GM19438 (cell line): ENCODE measurements around the gene APOL6.

Experiments
- ATAC-seq: cut with Tn5 transposase; IDR thresholded peaks from one replicate; pipeline ENCODE4 v1.9.1; 2021; ENCODE audit warnings: low read depth; ENCODE audit not compliant: unreplicated experiment

APOL6 gene

GRCh38 chr22:35648066-35649025 lies at the start of gene APOL6:
Gene APOL6, plus strand, starts transcription at chr22:35648446. Its CDS starts 7,980 bp downstream, at chr22:35656426.
- peak; percentile 59 for ATAC-seq

DNA sequence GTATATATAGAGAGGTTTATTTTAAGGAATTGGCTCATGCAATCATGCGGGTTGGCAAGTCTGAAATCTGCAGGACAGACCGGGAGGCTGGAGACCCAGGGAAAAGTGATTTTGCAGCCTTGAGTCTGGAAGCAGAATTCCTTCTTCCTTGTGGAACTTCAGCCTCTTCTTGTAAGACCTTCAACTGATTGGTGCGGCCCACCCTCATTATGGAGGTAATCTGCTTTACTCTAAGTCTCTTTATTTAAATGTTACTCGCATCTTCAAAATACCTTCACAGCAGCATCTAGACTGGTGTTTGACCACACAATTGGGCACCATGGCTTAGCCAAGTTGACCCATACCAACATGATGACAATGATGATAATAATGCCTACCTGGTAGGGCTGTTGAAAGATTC lies 48.9 kb upstream of the APOL6 start:
- no peak for ATAC-seq

- no peak for ATAC-seq
These were observed 47.8 kb upstream of the APOL6 start for GRCh38 chr22:35600476-35600875.

DNA sequence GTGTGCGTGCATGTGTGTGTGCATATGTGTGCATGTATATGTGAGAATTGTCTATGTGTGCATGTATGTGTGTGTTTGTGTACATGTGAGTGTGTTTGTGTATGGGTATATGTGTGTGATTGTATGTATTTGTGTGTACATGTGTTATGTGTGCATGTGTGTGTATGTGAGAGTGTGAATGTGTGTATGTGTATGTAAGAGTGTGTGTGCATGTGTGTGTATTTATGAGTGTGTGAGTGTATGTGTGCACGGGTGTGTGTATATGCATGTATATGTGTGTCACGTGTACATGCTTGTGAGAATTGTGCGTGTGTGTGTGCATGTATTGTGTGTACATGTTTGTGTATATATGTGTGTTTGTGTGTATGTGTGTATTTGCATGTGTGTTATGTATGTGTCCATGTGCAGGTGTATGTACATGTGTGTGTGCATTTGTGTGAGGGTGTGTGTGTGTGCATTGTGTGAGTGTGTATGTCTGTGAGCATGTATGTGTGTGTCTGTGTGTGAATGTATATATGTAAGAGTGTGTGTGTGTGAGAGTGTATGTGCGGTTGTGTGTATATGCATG lies 47.1 kb upstream of the APOL6 start:
- ATAC-seq, result no peak

- no peak for ATAC-seq
These were observed 46.3 kb upstream of the APOL6 start for GRCh38 chr22:35601743-35602615.

GRCh38 chr22:35604621-35605368 lies 43.5 kb upstream of the APOL6 start:
- ATAC-seq, result no peak

- no peak for ATAC-seq
These were observed 42.9 kb upstream of the APOL6 start for GRCh38 chr22:35605369-35605680.

DNA sequence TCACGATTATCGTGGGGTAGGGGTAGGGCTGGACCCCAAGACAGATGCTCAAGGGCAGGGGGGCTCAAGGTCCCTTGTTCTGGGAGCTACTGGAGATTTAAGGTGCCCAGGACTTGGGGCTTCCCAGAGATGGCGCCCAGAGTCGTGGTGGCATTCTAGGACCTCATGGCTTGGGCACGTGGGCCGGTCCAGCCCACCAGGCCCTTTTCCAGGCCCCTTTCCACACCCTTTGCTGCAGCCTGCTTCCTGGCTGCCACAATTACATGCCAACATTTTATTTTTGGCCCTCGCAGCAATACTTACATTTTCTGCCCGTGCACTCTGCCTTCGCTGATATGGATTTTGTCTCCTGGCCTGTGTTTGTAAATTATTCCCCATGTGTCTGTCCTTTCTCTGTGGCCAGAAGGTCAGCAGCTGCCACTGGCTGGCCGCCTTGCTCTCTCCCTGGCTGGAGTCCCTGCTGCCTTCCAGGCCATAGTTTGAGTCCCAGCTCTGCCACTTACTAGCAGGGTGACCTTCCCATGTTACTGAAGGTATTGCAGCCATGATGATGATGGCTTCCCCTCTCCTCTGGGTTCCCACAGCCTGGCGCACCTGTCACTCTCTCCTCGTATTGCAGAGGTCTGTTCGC lies 42.3 kb upstream of the APOL6 start:
- ATAC-seq, result no peak

DNA sequence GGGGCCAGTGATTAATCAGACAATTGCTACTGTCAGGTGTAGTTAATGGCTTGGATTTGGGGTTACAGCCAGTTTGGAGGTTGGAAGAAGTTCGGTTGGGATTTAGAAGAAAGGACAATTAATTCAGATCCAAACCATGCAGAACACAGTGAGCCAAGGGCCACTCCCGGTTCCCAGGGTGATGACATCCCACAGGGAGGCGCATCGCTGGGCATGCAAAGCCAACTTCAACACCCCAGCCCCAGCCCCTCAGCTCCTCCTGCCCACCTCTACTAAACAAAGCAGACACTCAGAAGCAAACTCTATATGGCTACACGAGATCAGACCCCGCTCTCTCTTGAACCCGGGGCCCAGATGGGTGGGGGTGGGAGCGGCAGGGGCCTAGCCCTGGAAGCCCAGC lies 41.3 kb upstream of the APOL6 start:
- ATAC-seq, result no peak

DNA sequence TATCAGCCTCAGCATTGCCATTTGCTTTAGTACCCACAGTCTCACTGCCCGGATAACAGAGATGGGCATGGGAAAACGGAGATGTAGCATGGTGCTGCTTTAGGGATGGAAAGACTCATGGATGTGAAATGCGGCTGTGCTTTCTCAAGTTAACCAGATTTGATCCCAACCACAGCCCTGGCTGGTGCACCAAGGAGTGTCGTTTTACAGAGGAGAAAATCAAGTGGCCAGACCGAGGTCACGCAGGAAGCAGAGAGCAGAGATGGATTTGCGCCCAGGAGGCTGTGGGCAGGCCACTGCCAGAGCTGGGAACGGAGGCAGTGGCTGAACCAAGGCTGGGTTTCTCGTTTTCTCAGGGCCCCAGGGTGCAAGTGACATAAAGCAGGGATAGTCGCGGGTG lies 40.2 kb upstream of the APOL6 start:
- no peak for ATAC-seq

GRCh38 chr22:35609261-35609660 lies 39.0 kb upstream of the APOL6 start:
- no peak for ATAC-seq

DNA sequence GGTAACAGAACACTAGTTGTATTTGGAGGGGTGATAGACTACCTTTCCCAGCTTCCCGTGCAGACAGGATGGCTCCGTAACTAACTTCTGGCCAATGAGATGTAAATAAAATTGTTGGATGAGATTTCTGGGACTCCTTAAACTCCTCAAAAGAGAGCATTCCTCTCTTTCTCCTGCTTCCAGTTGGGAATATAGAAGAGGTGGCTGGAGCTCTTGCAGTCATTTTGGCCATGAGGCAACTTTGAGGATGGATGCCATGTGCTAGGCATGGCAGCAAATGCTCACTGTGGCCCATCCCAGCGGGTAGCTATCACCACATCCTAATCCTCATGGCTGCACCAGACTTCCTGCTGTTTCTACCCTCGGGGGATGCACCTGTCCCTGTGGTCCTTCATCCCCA lies 38.5 kb upstream of the APOL6 start:
- ATAC-seq, result no peak

- no peak for ATAC-seq
These were observed 37.5 kb upstream of the APOL6 start for GRCh38 chr22:35610741-35611140.

DNA sequence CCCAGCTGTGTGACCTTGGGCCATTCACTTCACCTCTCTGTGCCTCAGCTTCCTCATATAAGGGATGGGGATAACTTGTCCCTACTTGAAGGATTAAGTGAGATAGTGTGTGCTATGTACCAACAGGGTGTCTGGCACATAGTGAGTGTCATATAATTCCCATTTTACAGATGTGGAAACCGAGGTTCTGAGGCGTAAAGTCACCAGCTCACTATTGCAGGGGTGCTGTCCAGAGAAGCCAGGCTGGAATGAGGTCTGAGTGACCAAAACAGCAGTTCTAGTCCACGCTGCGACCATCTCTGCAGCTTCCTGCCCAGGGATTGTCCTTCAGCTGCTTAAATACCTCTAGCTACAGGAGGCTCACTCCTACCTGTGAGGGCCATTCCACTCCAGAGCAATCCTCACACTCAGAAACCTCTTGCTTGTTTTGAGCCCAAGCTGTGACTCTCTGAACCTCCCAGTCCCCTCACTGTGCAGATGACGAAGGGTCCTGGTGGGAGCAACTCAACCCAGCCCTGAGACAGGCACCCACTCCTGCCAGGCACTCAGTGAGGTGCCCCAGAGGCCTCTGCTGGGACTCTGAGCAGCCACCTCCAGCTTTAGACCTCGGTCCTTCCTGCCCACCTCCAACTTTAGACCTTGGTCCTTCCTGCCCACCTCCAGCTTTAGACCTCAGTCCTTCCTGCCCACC lies 36.9 kb upstream of the APOL6 start:
- ATAC-seq, result no peak

DNA sequence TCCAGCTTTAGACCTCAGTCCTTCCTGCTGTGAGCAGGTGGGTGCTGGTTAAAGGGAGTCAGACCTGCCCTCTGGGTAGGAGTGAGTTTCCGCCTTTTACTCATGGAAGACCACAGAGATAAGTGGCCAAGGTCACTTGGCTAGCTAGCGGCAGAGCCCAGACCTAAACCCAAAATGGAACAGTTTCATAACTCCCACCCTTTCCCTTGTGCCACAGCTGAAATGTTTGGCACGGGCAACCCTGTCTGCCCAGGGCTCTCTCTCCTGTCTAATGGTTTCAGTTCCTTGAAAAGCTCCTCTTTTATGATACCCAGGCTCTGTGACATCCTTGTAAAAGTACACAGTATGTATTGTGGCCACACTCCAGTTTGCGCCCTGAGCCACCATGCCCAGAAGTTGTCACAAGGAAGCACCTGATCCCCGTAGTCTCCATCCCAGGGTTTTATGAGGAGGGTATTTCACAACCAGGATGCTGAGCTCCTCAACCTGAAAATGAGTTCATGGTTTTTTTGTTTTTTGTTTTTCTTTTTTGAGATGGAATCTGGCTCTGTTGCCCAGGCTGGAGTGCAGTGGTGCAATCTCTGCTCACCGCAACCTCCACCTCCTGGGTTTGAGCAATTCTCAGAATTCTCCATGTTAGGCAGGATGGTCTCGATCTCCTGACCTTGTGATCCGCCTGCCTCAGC lies 36.2 kb upstream of the APOL6 start:
- ATAC-seq, result no peak

- ATAC-seq, result no peak
These were observed 35.3 kb upstream of the APOL6 start for GRCh38 chr22:35612903-35613302.

- ATAC-seq, result no peak
These were observed 33.8 kb upstream of the APOL6 start for GRCh38 chr22:35614404-35614803.

- no peak for ATAC-seq
These were observed 33.1 kb upstream of the APOL6 start for GRCh38 chr22:35615156-35615555.

DNA sequence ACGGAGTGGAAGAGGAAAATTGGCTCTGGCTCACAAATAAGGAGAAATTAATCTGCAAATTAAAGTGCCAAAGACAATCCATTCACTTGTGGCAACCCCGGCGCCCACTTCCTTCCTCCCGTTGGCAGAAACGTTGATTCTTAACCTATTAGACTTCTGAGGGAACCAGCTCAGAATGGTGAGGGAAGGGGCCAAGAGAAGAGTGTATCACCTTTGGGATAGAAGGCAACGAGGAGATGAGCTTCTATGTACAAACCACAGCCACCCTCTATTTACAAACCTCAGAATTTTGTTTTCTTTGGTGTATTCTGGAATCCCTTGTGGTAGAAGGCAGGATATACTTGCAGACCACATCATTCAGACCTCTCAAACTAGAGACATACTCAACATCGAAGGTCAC lies 32.2 kb upstream of the APOL6 start:
- ATAC-seq, result no peak
